ENCODE results near the gene SEMA3A. TPM values are rescaled to one million over a fixed set of nuclear protein-coding genes. Genes with fewer than 3 reads are reported as not detected.

SEMA3A gene
- total RNA-seq, 1 experiment from 2014 or later, result 32.2 TPM

GRCh38 chr7:84237533-84238173 lies 43.1 kb upstream of the SEMA3A start:
- DNase-seq (ENCODE audit: low spot score) (no peak), ATAC-seq (no peak)
- Mint-ChIP-seq H3K36me3 (peaks cover 20% of the 10 kb centered on the region), H3K27ac (no peak overlapping the region), H3K4me1 (peaks cover 7% of the 10 kb centered on the region), H3K9me3 (peaks cover 26% of the 10 kb centered on the region), H3K27me3 (ENCODE audit: low read depth) (no peaks in the 10 kb centered on the region; the same call in 1 of the 2 replicates), H3K4me3 (no peak overlapping the region)
- TF ChIP-seq FOXK1 (CRISPR knock-in tag; IDR thresholded peaks at IDR 0.05), result no peak
- no peak for TF ChIP-seq MAX (CRISPR knock-in tag; IDR thresholded peaks at IDR 0.05)
- no peak for TF ChIP-seq ESRRA (CRISPR knock-in tag; IDR thresholded peaks at IDR 0.05; ENCODE audit: borderline replicate concordance)
- no peak for TF ChIP-seq ZNF138 (CRISPR knock-in tag; conservative IDR thresholded peaks at IDR 0.05)
- no peak for TF ChIP-seq JUN (CRISPR knock-in tag; IDR thresholded peaks at IDR 0.05)
- no peak for TF ChIP-seq USF1 (CRISPR knock-in tag; IDR thresholded peaks at IDR 0.05)
- TF ChIP-seq ZSCAN18 (CRISPR knock-in tag; IDR thresholded peaks at IDR 0.05), result no peak
- no peak for TF ChIP-seq TEAD1 (CRISPR knock-in tag; IDR thresholded peaks at IDR 0.05)
- no peak for TF ChIP-seq ZNF532 (CRISPR knock-in tag; IDR thresholded peaks at IDR 0.05; ENCODE audit: borderline replicate concordance)
- no peak for TF ChIP-seq JAZF1 (CRISPR knock-in tag; IDR thresholded peaks at IDR 0.05)
- no peak for TF ChIP-seq ZNF396 (CRISPR knock-in tag; IDR thresholded peaks at IDR 0.05; ENCODE audit: borderline replicate concordance)
- no peak for TF ChIP-seq ZNF121 (CRISPR knock-in tag; IDR thresholded peaks at IDR 0.05)
- no peak for TF ChIP-seq AR (CRISPR knock-in tag; IDR thresholded peaks at IDR 0.05)
- TF ChIP-seq ZNF423 (CRISPR knock-in tag; IDR thresholded peaks at IDR 0.05), result no peak
- no peak for TF ChIP-seq NFATC4 (CRISPR knock-in tag; IDR thresholded peaks at IDR 0.05)
- TF ChIP-seq HMGA2 (CRISPR knock-in tag; IDR thresholded peaks at IDR 0.05), result no peak
- TF ChIP-seq IRF2 (CRISPR knock-in tag; IDR thresholded peaks at IDR 0.05; ENCODE audit: borderline replicate concordance, low read depth), result no peak
- POLR2A ChIA-PET, result no interaction called here
- CTCF ChIA-PET, result no interaction called here

- peaks cover 14% of the 10 kb centered on the region for H3K9me3 Mint-ChIP-seq
- ATAC-seq (no peak), DNase-seq (ENCODE audit: low spot score) (no peak)
- H3K4me1 Mint-ChIP-seq, result peaks cover 14% of the 10 kb centered on the region
- no peak overlapping the region for H3K27ac Mint-ChIP-seq
- peaks cover 11% of the 10 kb centered on the region for H3K36me3 Mint-ChIP-seq
- H3K4me3 Mint-ChIP-seq, result no peak overlapping the region
- ChIA-PET CTCF (no interaction called here), POLR2A (no interaction called here)
- H3K27me3 Mint-ChIP-seq (ENCODE audit: low read depth), result no peaks in the 10 kb centered on the region; the same call in 1 of the 2 replicates
- TF ChIP-seq ETV6 (CRISPR knock-in tag; IDR thresholded peaks at IDR 0.05) (no peak), CBFB (CRISPR knock-in tag; IDR thresholded peaks at IDR 0.05; ENCODE audit: low read depth) (no peak), FOXJ3 (CRISPR knock-in tag; IDR thresholded peaks at IDR 0.05; ENCODE audit: borderline replicate concordance) (no peak), GTF2I (CRISPR knock-in tag; conservative IDR thresholded peaks at IDR 0.05) (no peak), PREB (CRISPR knock-in tag; IDR thresholded peaks at IDR 0.05; ENCODE audit: borderline replicate concordance) (no peak), IRF2 (CRISPR knock-in tag; IDR thresholded peaks at IDR 0.05; ENCODE audit: borderline replicate concordance, low read depth) (no peak), ZNF263 (CRISPR knock-in tag; IDR thresholded peaks at IDR 0.05; ENCODE audit: low read depth) (no peak), OVOL2 (CRISPR knock-in tag; IDR thresholded peaks at IDR 0.05; ENCODE audit: borderline replicate concordance) (no peak)
Observed at GRCh38 chr7:84236398-84236797, 41.8 kb upstream of the SEMA3A start.
